Endothelial cell of umbilical vein (primary cell): ENCODE results near the gene BGN.

Experiments
- EZH2 ChIP-seq: IDR thresholded peaks from 2 replicates; pipeline ENCODE4 v1.6.1; 2012; ENCODE audit warnings: borderline replicate concordance, low read depth, mild to moderate bottlenecking, moderate library complexity, low read length, inconsistent platforms; ENCODE audit not compliant: severe bottlenecking
- JUN ChIP-seq: IDR thresholded peaks from 2 replicates; pipeline ENCODE4 v1.6.1; 2011; ENCODE audit warnings: borderline replicate concordance, low read depth; ENCODE audit not compliant: insufficient read length, insufficient read depth
- POLR2A ChIP-seq: IDR thresholded peaks from 2 replicates; pipeline ENCODE4 v1.6.1; 2012; ENCODE audit warnings: low read depth, mild to moderate bottlenecking, control low read depth, low read length
- POLR2AphosphoS5 ChIP-seq: IDR thresholded peaks from 2 replicates; pipeline ENCODE4 v1.6.1; 2012; ENCODE audit warnings: low read depth, mild to moderate bottlenecking, control low read depth, low read length, moderate library complexity; ENCODE audit not compliant: insufficient read depth
- TF ChIP-seq, protein P1 (sequence below): IDR thresholded peaks from 2 replicates; pipeline ENCODE4 v1.6.1; 2011; ENCODE audit not compliant: insufficient read depth, insufficient read length
- TF ChIP-seq, protein P2 (sequence below), 2 donors: IDR thresholded peaks; 1 replicate in 1 of 2; 2 replicates in 1 of 2; pipeline ENCODE4 v1.5.1; 2011; ENCODE audit warnings: low read length in 2 of 2, mild to moderate bottlenecking in 2 of 2, moderate library complexity in 2 of 2, control low read depth in 1 of 2, inconsistent platforms in 1 of 2, low read depth in 1 of 2; ENCODE audit not compliant: insufficient read depth in 1 of 2; ENCODE audit errors: extremely low read depth in 1 of 2

DNA sequence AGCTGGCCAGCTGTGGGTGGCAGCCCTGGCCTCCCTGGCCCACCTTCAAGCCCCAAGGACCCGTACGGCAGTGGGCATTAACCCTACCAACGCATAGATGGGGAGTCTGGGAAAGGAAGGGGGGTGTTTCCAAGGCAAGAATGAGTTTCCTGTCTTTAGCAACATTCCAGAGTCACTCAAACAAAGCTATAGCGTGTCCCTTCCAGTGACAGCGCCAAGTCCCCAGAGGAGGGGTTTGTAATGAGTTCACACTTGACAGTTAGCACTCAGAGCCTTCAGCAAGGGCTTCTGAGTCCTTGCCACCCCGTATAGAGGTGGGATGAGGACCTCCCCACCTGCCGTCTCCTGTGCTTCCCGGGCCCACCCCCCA lies 1.8 kb downstream of the BGN start:
- TF ChIP-seq POLR2A (no peak), POLR2AphosphoS5 (no peak), EZH2 (no peak), JUN (no peak)
- TF ChIP-seq, protein P1, sequence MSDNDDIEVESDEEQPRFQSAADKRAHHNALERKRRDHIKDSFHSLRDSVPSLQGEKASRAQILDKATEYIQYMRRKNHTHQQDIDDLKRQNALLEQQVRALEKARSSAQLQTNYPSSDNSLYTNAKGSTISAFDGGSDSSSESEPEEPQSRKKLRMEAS: no peak
- TF ChIP-seq, protein P2, sequence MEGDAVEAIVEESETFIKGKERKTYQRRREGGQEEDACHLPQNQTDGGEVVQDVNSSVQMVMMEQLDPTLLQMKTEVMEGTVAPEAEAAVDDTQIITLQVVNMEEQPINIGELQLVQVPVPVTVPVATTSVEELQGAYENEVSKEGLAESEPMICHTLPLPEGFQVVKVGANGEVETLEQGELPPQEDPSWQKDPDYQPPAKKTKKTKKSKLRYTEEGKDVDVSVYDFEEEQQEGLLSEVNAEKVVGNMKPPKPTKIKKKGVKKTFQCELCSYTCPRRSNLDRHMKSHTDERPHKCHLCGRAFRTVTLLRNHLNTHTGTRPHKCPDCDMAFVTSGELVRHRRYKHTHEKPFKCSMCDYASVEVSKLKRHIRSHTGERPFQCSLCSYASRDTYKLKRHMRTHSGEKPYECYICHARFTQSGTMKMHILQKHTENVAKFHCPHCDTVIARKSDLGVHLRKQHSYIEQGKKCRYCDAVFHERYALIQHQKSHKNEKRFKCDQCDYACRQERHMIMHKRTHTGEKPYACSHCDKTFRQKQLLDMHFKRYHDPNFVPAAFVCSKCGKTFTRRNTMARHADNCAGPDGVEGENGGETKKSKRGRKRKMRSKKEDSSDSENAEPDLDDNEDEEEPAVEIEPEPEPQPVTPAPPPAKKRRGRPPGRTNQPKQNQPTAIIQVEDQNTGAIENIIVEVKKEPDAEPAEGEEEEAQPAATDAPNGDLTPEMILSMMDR (IDR thresholded peaks at IDR 0.05; ENCODE audit: extremely low read depth in 1 of 2, insufficient read depth in 1 of 2, low read depth in 1 of 2, low read length in 2 of 2): no peak
